Kidney capillary endothelial cell (primary cell): ENCODE measurements around the gene LILRB5.
"Not testable (repeated sequence)": the region's sequence is repeated elsewhere in the genome, so short reads cannot be mapped to it uniquely, and the experiment has no call there.

Source experiments
- DNase-seq: peaks from one replicate; pipeline ENCODE4 v3.0.0-alpha.2; 2018; ENCODE audit warnings: low spot score

The LILRB5 gene

DNA sequence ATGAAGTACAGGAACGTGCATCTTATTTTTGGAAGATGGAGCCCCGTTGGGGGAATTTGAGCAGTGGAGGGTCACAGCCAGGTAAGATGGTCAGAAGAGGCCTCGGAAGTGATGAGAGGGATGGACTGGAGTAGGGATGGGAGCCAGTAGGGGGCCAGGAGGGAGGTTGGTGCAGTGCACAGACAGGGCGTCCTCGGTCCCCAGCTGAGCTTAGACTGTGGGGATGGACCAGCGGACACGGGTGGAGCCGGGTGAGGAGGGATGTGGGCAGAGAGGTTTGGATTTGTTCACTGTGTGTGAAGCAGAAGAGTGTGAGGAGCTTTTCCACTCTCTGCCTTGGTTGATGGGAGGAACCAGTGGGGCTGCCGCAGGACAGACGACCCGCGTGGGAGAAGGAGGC lies 45.8 kb downstream of the LILRB5 start:
- DNase-seq, result no peak

DNA sequence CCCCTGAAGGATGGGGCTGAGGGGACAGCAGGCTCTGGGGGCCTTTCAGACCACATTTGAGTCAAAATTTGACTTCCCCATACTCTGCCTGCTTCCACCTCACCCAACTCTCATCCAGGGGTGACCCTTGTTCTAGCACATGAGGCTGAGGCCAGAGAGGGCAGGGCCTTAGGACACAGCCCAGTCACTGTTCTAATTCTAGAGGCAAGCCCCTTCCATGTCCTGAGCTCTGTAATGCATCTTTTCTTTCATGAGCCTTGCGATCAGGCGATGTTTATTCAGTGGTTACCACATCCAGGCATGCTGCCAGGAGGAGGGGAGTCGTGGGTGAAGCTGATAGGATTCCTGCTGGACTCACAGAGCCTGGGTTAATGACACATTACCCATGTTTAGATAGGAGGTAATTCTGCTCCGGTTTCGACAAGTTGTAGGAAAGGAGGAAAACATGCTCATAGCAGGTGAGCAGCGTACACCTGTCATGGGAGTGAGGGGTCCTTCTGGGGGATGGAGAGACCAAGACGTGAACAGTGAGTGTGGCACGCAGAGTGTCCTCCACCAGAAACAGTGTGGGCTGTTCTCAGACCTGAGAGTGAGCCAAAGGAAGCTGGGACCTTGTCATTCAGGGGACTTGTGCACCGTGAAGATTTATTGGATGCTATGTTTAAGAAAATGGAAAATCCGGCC lies 47.1 kb downstream of the LILRB5 start:
- no peak for DNase-seq

DNA sequence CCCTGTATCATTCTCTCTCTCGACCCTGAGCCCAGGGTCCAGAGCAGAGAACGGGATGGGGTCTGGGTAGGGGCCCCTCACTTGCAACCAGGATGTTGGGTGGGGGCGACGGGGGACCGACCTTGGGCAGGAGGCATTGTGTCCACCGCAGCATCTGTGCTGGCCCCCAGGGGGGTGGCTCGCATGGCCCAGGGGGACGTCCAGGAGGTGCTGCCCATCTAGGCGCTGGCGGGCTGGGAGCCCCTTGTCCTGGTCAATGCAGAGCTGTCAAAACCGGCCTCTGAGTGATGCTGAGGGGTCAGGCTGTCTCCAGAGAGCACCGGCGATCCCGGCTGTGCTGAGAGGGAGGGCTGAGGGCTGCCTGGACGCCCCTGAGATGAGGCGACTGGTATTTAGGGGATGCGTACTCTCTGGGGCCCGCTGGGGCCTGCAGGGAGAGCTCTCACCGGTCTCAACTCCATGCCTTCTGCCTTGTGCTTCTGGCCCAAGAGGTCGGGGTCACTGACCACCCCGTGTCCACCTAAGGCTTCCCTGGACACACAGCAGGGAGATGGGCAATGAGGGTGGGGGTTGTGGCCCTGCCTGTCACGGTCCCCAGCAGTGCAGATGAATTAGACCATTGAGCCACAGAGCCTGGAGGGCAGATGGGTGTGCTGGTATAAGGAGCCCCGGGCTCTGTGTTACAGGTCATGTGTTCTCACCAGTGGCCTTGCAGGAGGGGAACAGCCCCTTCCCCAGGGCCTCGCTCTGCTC lies 47.8 kb downstream of the LILRB5 start:
- DNase-seq, result no peak

DNA sequence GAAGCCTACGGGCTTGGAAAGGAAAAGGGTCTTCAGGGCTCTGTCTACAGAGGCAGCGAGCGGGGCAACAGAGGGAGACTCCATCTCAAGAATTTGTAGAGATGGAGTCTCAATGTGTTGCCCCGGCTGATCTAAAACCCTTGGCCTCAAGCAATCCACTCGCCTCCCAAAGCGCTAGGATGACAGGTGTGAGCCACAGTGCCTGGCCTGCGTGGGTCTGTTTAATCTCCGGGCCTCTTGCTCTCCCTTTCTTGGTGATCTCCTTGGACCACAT lies 48.4 kb downstream of the LILRB5 start:
- DNase-seq, result no peak

DNA sequence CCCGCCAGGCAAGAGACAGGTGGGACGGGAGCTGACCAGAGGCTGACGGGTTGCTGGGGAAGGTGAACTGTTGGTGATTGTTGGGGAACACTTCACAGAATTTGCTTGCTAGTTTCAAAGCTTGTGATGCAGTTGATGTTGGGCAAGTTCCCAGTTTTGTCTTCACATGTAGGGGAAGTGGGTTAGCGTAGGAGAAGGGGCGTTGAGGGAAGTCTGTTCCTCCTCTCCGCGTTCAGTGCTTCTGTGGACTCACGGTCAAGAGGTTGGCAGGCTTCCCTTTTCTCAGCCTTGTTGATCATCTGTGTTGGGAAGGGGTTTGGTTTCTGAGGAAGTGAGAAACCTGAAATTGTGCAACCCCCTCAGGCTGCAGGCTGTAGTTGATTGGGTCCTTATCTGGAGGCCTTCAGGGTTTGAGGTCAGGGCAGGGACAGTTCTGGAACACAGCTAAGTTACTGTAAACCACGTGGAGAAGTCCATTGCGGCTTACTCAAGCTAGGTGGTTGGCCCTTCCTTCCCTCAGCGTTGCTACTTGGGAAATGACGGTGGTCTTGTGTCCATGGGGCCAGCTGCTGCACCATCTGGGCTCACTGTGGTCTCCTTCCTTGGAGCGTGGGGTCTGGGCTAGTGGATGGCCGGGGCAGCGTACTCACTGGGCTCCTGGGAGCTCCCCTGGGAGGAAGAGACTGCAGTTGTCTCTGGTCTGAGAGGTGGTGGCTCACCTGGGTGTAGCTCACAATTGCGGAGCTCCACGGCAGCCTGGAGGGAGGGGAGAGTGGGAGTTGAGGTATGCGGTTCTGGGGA lies 48.9 kb downstream of the LILRB5 start:
- no peak for DNase-seq

DNA sequence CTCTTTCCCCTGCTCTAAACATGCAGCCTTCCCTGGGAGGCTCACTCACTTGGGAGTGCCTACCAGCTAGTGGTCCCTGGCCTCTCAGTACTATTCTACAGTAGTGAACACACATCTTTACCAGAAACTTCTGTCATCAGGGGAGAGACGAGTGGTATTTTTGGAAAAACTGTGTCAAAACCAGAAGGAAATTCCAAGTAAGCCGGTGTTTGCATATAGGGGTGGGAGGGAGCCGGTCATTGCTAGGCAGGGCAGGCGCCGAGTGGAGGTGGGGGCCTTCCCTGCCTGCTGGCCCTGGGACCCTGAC lies 49.4 kb downstream of the LILRB5 start:
- no peak for DNase-seq

DNA sequence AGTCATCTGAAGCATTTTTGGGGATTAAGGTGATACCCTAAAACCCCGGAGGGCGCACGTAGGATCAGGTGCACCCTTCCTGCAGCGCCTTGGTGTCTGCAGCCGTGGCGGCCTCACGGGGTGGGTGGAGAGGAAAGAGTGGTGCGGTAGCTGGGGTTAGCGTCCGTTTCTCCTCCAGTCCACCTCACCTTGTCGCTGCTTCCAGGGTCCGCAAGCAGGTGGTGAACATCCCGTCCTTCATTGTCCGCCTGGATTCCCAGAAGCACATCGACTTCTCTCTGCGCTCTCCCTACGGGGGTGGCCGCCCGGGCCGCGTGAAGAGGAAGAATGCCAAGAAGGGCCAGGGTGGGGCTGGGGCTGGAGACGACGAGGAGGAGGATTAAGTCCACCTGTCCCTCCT lies 49.9 kb downstream of the LILRB5 start:
- DNase-seq, result not testable (repeated sequence)

DNA sequence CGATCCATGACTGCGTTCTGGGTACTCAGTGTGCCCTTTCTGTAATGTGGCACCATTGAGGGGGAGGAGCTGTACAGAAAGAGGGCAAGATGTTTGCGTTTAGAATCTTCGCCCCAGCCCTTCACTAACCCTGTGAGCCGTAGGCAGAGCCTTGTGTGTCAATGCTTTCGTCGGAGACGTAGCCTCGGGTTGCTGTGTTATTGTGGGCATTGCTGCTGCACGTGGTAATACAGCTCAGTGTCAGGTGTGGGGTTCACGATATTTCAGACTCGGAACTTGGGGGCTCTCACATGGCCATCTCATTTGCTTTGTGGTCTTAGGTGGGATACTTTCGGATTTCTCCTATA lies 50.3 kb downstream of the LILRB5 start:
- no peak for DNase-seq

DNA sequence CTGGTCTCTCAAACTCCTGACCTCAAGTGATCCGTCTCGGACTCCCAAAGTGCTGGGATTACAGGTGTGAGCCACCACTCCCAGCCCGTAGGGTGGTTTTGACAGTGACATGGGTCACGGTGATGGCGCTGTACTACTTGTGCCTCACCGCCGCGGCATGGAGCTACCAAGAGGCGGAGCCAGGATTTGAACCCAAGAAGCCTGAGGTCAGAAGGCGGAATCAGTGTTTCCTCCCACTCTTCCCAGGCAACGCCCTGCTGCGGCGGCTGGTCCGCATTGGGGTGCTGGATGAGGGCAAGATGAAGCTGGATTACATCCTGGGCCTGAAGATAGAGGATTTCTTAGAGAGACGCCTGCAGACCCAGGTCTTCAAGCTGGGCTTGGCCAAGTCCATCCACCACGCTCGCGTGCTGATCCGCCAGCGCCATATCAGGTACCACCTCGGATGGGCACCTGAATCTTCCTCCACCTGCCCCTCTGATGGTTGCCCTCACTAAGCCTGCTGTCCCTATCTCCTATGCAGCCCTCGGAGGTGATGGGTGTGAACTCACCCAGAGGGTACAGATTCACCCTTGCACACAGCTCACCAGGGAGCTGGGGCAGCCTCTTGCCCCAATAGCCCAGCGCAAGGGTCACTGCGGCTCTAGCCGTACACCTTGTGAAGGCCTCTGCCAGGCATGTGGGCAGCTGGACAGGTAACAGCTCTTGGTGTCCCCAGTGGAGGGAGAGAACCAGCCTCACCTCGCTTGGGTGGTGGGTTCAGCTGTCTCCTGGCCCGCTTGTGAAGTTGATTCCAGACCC lies 50.8 kb downstream of the LILRB5 start:
- no peak for DNase-seq

DNA sequence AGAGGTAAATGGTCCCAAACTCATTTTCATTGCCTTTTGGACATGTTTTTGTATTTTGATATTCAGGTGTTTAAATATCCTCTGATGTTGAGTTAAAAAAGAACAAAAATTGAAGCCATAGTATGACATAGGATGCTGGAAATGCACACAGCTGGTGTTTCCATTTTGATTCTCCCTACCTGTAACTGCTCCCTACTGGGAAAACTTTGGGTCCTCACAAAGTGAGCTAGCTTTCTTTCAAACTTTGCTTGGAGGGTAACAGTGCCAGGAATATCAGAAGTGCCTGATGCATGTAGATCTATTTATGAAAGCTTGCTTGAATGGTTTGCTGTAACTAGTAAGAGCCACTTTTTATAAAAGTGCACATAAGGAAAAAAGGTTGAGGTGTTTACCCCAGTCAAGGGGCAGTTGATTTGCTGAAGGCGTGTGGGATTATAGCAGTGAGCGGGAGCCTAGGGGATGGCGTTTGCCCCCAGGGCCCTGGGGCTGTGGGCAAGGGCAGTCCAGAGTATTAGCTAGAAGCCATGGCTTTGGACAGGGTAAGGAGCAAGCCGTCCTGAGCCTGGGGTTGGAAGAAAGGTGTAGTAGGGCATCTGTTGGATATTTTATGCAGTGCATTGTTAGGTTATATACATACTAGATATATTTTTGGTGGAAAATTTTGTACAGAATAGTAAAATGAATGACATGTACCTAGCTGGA lies 52.2 kb downstream of the LILRB5 start:
- no peak for DNase-seq

DNA sequence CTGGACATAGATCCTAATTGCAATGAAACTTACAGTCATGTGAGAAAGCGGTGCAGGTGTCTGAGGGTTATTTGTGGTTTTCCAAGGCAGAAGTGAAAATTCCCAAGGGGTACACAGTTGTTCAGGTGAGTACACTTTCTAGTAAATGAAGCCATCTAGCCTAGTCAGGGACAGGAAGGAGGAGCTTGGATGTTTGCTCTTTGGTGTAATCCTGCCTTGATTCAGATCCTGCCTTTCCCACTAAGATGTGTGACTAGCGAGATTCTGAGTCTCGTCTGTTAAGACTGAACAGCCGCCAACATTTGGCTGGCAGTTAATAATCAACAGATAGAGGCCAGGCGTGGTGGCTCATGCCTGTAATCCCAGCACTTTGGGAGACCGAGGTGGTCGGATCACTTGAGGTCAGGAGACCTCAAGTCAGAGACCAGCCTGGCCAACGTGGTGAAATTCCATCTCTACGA lies 53.9 kb downstream of the LILRB5 start:
- no peak for DNase-seq

DNA sequence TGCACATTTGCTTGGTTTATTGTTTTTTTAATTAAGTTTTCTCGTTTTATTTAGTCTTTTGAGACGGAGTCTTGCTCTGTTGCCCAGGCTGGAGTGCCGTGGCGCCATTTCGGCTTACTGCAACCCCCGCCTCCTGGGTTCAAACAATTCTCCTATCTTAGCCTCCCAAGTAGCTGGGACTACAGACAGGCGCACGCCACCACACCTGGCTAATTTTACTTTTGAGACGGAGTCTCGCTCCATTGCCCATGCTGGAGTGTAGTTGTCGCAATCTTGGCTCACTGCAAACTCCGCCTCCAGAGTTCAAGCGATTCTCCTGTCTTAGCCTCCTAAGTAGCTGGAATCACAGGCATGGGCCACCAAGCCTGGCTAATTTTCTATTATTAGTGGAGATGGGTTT lies 55.1 kb downstream of the LILRB5 start:
- DNase-seq, result no peak

DNA sequence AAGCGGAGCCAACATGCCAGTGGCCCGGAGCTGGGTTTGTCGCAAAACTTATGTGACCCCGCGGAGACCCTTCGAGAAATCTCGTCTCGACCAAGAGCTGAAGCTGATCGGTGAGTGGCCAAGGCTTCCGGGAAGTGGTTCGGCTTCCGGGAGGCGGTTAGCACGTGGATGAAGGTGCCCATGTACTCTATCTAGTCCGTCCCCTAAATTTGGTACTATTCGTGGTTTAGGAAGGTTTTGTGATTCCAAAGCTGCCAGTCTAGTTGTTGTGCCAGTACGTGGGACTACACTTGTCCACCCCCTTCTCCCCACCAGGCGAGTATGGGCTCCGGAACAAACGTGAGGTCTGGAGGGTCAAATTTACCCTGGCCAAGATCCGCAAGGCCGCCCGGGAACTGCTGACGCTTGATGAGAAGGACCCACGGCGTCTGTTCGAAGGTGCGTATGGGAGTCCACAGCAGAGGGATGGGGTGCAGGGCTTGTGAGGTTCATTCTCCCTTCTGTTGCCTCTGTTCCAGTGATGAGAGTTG lies 55.8 kb downstream of the LILRB5 start:
- no peak for DNase-seq
